ENCODE measurements around the gene TOP3B.

The TOP3B gene

GRCh38 chr22:21939461-21939913 is 43.1 kb downstream of the TOP3B start:
- no peak for TF ChIP-seq CTCF (IDR thresholded peaks at IDR 0.05; ENCODE audit: control extremely low read depth, extremely low read depth, low read depth, missing control alignments)
- ChIA-PET POLR2A (no interaction called here), CTCF (interaction anchor here (0.9 to 9.2 kb wide), 13 partner anchors 11 to 240 kb away, joined by 3 to 130 read pairs (median 7); partner anchors contain the start of gene PPM1F)
- DNase-seq (ENCODE audit: extremely low spot score), result no peak

- POLR2A ChIA-PET, result no interaction called here
- TF ChIP-seq CTCF (IDR thresholded peaks at IDR 0.05; ENCODE audit: control extremely low read depth, extremely low read depth, low read depth, missing control alignments), result no peak
- CTCF ChIA-PET, result interaction anchor here (0.8 to 9.2 kb wide), 26 partner anchors 11 to 309 kb away, joined by 3 to 130 read pairs (median 5); partner anchors contain the start of genes PPM1F, TOP3B and YDJC
- no peak for DNase-seq (ENCODE audit: extremely low spot score)
These were observed 43.7 kb downstream of the TOP3B start for GRCh38 chr22:21938906-21939305.

GRCh38 chr22:21938071-21938822 is 44.3 kb downstream of the TOP3B start:
- peak; percentile 94 for DNase-seq (ENCODE audit: extremely low spot score)
- ChIA-PET CTCF (interaction anchor here (0.6 to 9.2 kb wide), 44 partner anchors 12 to 308 kb away, joined by 3 to 130 read pairs (median 4); partner anchors contain the start of genes PPM1F, TOP3B and YDJC), POLR2A (no interaction called here)
- TF ChIP-seq CTCF (IDR thresholded peaks at IDR 0.05; ENCODE audit: control extremely low read depth, extremely low read depth, low read depth, missing control alignments), result peak; percentile 99

- ChIA-PET POLR2A (no interaction called here), CTCF (interaction anchor here (0.6 to 9.2 kb wide), 35 partner anchors 13 to 308 kb away, joined by 3 to 130 read pairs (median 4); partner anchors contain the start of genes PPM1F, TOP3B and YDJC)
- no peak for DNase-seq (ENCODE audit: extremely low spot score)
- TF ChIP-seq CTCF (IDR thresholded peaks at IDR 0.05; ENCODE audit: control extremely low read depth, extremely low read depth, low read depth, missing control alignments), result no peak
These were observed 44.8 kb downstream of the TOP3B start for GRCh38 chr22:21937821-21938070.

GRCh38 chr22:21937041-21937820 is 45.4 kb downstream of the TOP3B start:
- DNase-seq (ENCODE audit: extremely low spot score), result no peak
- no peak for TF ChIP-seq CTCF (IDR thresholded peaks at IDR 0.05; ENCODE audit: control extremely low read depth, extremely low read depth, low read depth, missing control alignments)
- ChIA-PET POLR2A (no interaction called here), CTCF (interaction anchor here (0.6 to 9.2 kb wide), 37 partner anchors 12 to 307 kb away, joined by 3 to 130 read pairs (median 4); partner anchors contain the start of genes PPM1F, TOP3B and YDJC)

- POLR2A ChIA-PET, result interaction anchor here (0.5 kb wide), 1 partner anchor 41 kb away, joined by 6 read pairs; no protein-coding TSS in a partner anchor
- CTCF ChIA-PET, result interaction anchor here (0.6 to 9.2 kb wide), 7 partner anchors 12 to 264 kb away, joined by 3 to 130 read pairs (median 3); partner anchors contain the start of gene PPM1F
- DNase-seq (ENCODE audit: extremely low spot score), result no peak
- no peak for TF ChIP-seq CTCF (IDR thresholded peaks at IDR 0.05; ENCODE audit: control extremely low read depth, extremely low read depth, low read depth, missing control alignments)
These were observed 46.3 kb downstream of the TOP3B start for GRCh38 chr22:21936151-21936775.

All from GM10248 (cell line).